BJ (cell line): ENCODE results near the gene GPD1. TPM values are rescaled to one million over a fixed set of nuclear protein-coding genes. Genes with fewer than 3 reads are reported as not detected.

Experiments
- CTCF ChIA-PET: fragments of 350-600 bp; formaldehyde crosslinking; extraction: SDS; loops from one replicate; lab custom pipeline; 2021; ENCODE audit warnings: antibody characterized with exemption, inconsistent platforms; lab: Yijun Ruan, JAX
- POLR2A ChIA-PET: fragments of 300-600 bp; sonication (Branson Sonifier 250); formaldehyde crosslinking; extraction: SDS; loops from one replicate; lab custom pipeline; 2021; ENCODE audit warnings: antibody characterized with exemption; lab: Charles Lee
- DNase-seq: peaks from one replicate; pipeline ENCODE4 v3.0.0-alpha.2; 2011; ENCODE audit warnings: low read depth
- H3K27me3 ChIP-seq: 2 replicates; pipeline ENCODE4 v1.6.0; 2011; ENCODE audit warnings: low read length; ENCODE audit not compliant: control insufficient read depth, insufficient read depth
- H3K36me3 ChIP-seq: 2 replicates; pipeline ENCODE4 v1.5.1; 2011; ENCODE audit warnings: low read length; ENCODE audit not compliant: control insufficient read depth, insufficient read depth
- H3K4me3 ChIP-seq: 2 replicates; pipeline ENCODE4 v1.5.1; 2011; ENCODE audit warnings: low read depth, mild to moderate bottlenecking, control low read depth, low read length
- CTCF ChIP-seq: IDR thresholded peaks from 2 replicates; pipeline ENCODE4 v1.5.1; 2011; ENCODE audit warnings: low read depth, mild to moderate bottlenecking, control low read depth, inconsistent platforms, low read length, moderate library complexity; ENCODE audit not compliant: insufficient read depth
- polyA plus RNA-seq: library from polyadenylated mRNA; depleted of rRNA; stranded (reverse); fragments of >200 nt; gene quantifications from 2 replicates; pipeline ENCODE4 v1.2.3, GENCODE V29; 2011

GPD1 gene
- polyA plus RNA-seq, 1 experiment: 0.47 TPM

DNA sequence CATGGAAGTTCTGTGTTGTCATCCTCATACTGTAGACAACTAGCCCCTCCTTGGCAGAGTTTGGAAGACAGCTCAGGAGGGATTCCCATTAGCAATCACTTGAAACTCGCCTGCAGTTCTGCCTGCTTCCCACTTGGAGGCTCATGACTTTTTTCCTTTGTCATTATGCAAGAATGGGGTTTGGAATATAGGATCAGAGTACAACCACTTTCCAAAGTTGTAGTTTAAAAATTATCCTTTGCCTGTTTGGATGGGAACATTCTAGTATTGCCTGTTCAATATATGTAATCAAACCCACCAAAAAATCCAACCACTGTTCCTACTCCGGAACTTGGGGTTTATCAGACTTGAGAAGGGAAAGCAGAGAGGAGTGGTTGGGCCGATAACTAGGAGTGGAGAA is 2.1 kb upstream of the GPD1 start:
- Histone ChIP-seq H3K27me3 (no peaks in the 10 kb centered on the region), H3K36me3 (peaks cover 22% of the 10 kb centered on the region), H3K4me3 (no peak overlapping the region)
- peak; percentile 61 for TF ChIP-seq CTCF
- no peak for DNase-seq
- ChIA-PET POLR2A (interaction anchor here (0.6 to 0.7 kb wide), 2 partner anchors 13 to 17 kb away, joined by 4 to 19 read pairs; partner anchors contain the start of gene SMARCD1), CTCF (interaction anchor here (0.6 to 8.3 kb wide), 9 partner anchors 9 to 213 kb away, joined by 3 to 62 read pairs (median 5); partner anchors contain the start of genes COX14 and SMARCD1)

GRCh38 chr12:50102131-50102531 is 1.7 kb upstream of the GPD1 start:
- no peak for DNase-seq
- POLR2A ChIA-PET: interaction anchor here (0.7 kb wide), 1 partner anchor 17 kb away, joined by 4 read pairs; the partner anchor contains the start of gene SMARCD1
- TF ChIP-seq CTCF: no peak
- H3K27me3 ChIP-seq: no peaks in the 10 kb centered on the region
- peaks cover 18% of the 10 kb centered on the region for H3K36me3 ChIP-seq
- CTCF ChIA-PET: interaction anchor here (0.6 to 8.3 kb wide), 7 partner anchors 9 to 201 kb away, joined by 3 to 62 read pairs (median 5); partner anchors contain the start of genes COX14 and SMARCD1
- no peak overlapping the region for H3K4me3 ChIP-seq

GRCh38 chr12:50102646-50103309 is 1.0 kb upstream of the GPD1 start:
- TF ChIP-seq CTCF: no peak
- no peak for DNase-seq
- H3K27me3 ChIP-seq: no peaks in the 10 kb centered on the region
- H3K4me3 ChIP-seq: no peak overlapping the region
- ChIA-PET CTCF (interaction anchor here (0.6 to 8.3 kb wide), 9 partner anchors 8 to 211 kb away, joined by 3 to 62 read pairs (median 4); partner anchors contain the start of gene COX14), POLR2A (no interaction called here)
- peaks cover 18% of the 10 kb centered on the region for H3K36me3 ChIP-seq

DNA sequence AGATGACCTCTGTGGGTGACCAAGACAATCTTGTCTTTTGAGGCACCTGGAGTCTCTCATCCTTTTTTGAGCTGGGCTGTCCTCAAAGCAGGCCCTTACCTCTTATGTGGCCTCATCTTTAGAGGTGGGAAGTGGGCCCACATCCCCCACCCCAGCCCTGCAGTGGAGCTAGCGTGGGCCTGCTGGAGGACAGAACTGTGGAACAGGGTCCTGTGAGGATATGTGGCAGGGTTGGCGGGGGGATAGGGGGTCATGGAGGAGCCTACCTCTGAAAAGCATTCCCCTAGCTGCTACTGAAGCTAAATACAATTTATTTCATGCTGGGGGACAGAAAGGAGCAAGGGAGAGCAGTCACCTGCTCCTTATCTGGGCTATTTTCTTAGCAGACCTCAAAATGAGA is 457 bp upstream of the GPD1 start:
- CTCF ChIA-PET: interaction anchor here (0.7 to 8.3 kb wide), 6 partner anchors 8 to 211 kb away, joined by 3 to 62 read pairs (median 4); partner anchors contain the start of gene COX14
- H3K36me3 ChIP-seq: peaks cover 13% of the 10 kb centered on the region
- POLR2A ChIA-PET: no interaction called here
- no peak overlapping the region for H3K4me3 ChIP-seq
- TF ChIP-seq CTCF: no peak
- H3K27me3 ChIP-seq: no peaks in the 10 kb centered on the region
- no peak for DNase-seq
